Skeletal muscle cell (primary cell): ENCODE data around the gene ZNF544.
"Not testable (repeated sequence)": the region's sequence is repeated elsewhere in the genome, so short reads cannot be mapped to it uniquely, and the experiment has no call there.

Source experiments
- DNase-seq: peaks from one replicate; pipeline ENCODE4 v3.0.0-alpha.2; 2010; ENCODE audit warnings: low read depth
- H3K4me3 ChIP-seq: 2 replicates; pipeline ENCODE4 v1.5.1; 2011; ENCODE audit warnings: low read depth, mild to moderate bottlenecking, control low read depth, low read length, moderate library complexity

ZNF544 gene

GRCh38 chr19:58294743-58295374 lies 66.1 kb downstream of the ZNF544 start:
- DNase-seq = no peak
- no peak overlapping the region for H3K4me3 ChIP-seq

DNA sequence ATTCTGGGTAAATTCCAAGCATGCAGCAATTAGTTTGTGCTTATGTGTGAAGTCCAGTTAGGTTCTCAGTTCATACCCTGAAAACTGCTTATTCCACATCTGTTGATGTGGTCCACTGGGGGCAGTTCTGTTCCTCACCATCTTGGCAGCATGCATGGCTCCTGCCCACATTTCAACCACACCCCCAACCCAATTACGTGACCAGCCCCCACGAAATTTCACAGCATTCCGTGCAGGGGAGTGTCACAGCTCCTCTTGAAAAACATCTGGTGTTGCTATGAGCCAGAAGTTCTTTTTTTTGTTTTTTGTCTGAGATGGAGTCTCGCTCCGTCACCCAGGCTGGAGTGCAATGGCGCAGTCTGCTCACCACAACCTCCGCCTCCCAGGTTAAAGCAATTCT lies 67.4 kb downstream of the ZNF544 start:
- DNase-seq = no peak
- H3K4me3 ChIP-seq = no peak overlapping the region

GRCh38 chr19:58300620-58301019 lies 71.9 kb downstream of the ZNF544 start:
- no peak for DNase-seq
- H3K4me3 ChIP-seq = no peak overlapping the region

DNA sequence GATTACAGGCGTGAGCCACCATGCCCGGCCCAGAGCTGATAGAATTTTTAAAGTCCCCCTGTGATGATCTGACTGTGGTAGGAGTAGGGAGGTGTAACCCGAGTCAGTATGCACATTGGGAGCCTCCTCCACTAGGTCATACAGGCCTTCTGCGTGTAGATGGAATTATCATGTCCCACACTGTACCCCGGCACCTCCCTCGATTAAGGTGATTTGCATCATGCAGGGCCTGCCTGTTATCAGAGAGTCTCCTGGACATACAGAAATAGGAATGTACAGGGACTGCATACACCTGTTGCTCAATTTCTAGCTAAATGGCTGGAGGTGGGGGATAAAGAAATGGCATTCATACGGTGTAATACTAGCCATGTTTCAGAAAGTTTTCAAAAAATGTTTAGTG lies 75.5 kb downstream of the ZNF544 start:
- peak overlapping the region; percentile 91 for H3K4me3 ChIP-seq

DNA sequence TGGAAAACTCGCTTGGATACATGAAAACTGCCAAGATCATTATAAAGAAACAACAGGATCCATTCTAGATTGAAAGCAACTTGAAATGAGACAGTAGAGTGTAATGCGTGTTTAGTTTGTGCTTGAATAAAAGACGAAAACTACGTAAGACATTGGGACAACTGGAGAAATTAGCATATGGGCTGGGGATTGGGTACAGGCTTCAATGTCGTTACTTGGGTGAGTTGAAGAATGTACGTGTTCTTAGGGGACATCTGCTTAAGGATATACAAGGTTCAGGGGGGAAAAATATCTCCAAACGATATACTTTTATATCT lies 76.0 kb downstream of the ZNF544 start:
- no peak for DNase-seq
- peak overlapping the region; percentile 91 for H3K4me3 ChIP-seq

More for the DNA sequence above, 75.5 kb downstream of the ZNF544 start:
- no peak for DNase-seq

DNA sequence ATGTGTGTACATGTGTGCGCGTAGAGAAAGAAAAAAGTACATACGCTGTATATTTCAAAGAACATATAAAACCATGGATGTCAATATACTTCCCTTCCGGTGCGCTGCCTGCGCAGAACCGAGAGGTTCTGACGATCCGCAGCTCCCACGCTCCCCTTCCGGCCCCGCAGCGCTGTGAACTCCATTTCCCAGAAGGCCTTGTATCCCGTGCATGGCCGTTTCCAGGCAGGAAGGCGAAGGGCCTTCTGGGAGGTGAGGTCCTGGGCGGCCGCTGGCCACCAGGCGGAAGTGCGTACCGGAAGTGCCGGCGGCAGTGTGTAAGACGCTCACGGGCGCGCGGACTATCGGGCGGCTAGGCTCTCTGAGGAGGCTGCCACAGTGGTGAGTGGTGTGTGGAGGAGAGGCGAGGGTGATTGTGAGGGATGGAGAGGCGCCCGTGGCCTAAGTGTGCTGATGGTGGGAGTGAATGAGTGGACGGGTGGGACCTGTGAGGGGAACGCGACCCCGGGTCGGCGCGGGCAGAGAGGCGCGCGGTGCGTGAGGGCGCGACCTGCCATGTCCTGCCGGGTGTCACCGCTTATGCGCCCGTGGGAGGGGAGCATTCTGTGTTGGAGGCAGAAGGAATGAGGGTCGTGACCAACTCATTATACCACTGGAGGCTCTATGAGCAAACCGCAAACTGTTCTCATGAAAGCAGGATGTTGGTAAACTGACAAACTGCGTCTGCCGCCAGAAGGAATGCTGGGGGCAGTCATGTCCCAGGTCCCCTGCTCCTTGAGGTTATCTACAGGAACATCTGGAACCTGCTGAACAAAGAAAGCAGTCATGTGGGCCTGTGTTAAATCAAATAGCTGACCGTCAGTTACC lies 76.6 kb downstream of the ZNF544 start, which contains the start of gene ERVK3-1:
TSS of gene ERVK3-1 (plus strand) at position 313 of the 867 bp plus-strand sequence. CDS start 6,792 bp downstream, outside the sequence.
- DNase-seq = peak; percentile 92
- peak within 1 kb of the TSS; percentile 91 for H3K4me3 ChIP-seq

DNA sequence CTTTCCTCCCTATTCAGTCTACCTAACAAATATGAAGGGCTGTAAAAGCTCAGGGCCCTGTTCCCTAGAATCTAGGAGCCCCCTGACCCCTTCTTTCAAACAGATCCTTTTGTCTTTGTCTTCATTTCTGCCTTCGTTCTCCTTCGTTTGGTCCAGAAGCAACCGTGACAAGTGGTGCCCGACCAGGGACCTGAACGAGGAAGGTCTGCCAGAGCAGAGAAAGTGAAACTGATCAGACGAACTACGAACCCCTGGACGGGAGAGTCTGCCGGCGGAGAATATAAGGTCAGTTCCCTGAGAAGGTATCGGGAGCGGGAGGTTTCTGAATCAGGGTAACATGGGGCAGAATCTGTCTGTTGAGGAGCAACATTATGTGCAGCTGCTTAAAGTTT lies 77.2 kb downstream of the ZNF544 start:
- peak overlapping the region; percentile 91 for H3K4me3 ChIP-seq
- DNase-seq = no peak

DNA sequence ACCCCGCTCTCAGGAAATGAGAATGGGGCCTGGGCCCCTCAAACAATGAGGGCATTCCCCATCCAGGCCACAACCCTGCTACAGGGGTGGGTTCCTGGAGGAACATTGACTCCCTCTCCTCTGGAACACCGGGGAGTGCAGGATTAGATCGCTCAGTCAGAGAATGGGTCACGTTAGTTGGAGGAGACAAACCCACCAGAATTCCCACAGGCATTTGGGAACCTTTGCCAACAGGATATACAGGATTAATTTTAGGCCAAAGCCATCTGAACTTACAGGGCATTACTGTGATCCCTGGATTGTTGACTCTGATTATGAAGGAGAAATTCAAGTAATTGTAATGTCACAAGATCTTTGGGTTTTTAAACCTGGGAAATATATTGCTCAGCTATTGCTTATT lies 79.0 kb downstream of the ZNF544 start:
- no peak for DNase-seq
- no peak overlapping the region for H3K4me3 ChIP-seq

- H3K4me3 ChIP-seq, DNase-seq: not testable (repeated sequence)
Observed at GRCh38 chr19:58310685-58311084, 82.0 kb downstream of the ZNF544 start.

DNA sequence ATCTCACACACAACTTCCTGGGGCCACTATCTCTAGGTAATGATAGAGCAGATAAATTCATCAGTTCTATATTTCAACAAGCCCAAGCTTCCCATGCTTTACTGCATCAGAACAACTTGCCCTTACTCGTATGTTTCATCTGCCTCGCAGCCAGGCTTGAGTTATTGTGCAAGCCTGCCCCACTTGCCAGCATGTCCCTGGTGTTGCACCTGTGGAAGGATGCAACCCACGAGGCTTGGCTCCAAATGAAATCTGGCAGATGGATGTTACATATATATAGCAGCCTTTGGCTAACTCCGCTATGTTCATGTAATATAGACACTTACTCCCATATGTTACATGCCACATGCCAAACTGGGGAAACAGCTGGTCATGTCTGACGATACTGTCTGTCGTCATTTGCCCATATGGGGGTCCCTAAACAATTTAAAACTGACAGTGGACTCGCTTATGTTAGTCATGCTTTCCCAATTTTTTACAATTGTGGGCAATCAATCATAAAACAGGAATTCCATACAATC lies 82.7 kb downstream of the ZNF544 start:
- no peak for DNase-seq
- H3K4me3 ChIP-seq = no peak overlapping the region
